SK-N-SH (cell line): ENCODE measurements around the gene RBMS3. TPM values are rescaled to one million over a fixed set of nuclear protein-coding genes. Genes with fewer than 3 reads are reported as not detected.

Experiments used
- CTCF ChIA-PET: fragments of 300-600, 350-600 bp; formaldehyde crosslinking; extraction: SDS; loops from one replicate; lab custom pipeline; 2021; lab: Yijun Ruan, JAX
- POLR2A ChIA-PET: fragments of 350-600 bp; sonication (Branson Sonifier 250); formaldehyde crosslinking; extraction: SDS; loops from one replicate; lab custom pipeline; 2020; ENCODE audit warnings: antibody characterized with exemption, inconsistent platforms; lab: Yijun Ruan, JAX
- DNase-seq: peaks from one replicate; pipeline ENCODE4 v3.0.0; 2012
- H2AFZ ChIP-seq: fragments of 200-600 bp; sonication (generic); 2 replicates; pipeline ENCODE4 v1.8.1; 2016; ENCODE audit warnings: antibody characterized with exemption, mild to moderate bottlenecking, low read depth
- H3F3A ChIP-seq: fragments of 200-600 bp; sonication (generic); replicated peaks from 2 replicates; pipeline ENCODE3; 2016; ENCODE audit warnings: antibody characterized with exemption, mild to moderate bottlenecking; ENCODE audit not compliant: insufficient read depth
- H3K27ac ChIP-seq, 2 experiments: fragments of 200-500 bp in 1 of 2; fragments of 200-600 bp in 1 of 2; sonication (Bioruptor generic) in 1 of 2; sonication (generic), shearing (Covaris generic) in 1 of 2; 2 replicates each; pipeline versions ENCODE4 v1.5.1 to v1.6.1; 2014 to 2016; ENCODE audit warnings: low read depth in 2 of 2, inconsistent platforms in 1 of 2, low read length in 1 of 2, mild to moderate bottlenecking in 1 of 2, mixed read lengths in 1 of 2
- H3K27me3 ChIP-seq: fragments of 200-600 bp; sonication (generic), shearing (Covaris generic); 2 replicates; pipeline ENCODE4 v1.6.1; 2016; ENCODE audit warnings: mixed run types; ENCODE audit not compliant: insufficient read depth
- H3K36me3 ChIP-seq, 2 experiments: fragments of 200-500 bp in 1 of 2; fragments of 200-600 bp in 1 of 2; sonication (Bioruptor generic) in 1 of 2; sonication (generic) in 1 of 2; replicated peaks in 1 of 2; 2 replicates each; pipeline versions ENCODE3 to v1.5.1; 2014 to 2016; ENCODE audit warnings: low read length in 1 of 2, mild to moderate bottlenecking in 1 of 2; ENCODE audit not compliant: insufficient read depth in 2 of 2, control insufficient read depth in 1 of 2
- H3K4me1 ChIP-seq, 2 experiments: fragments of 200-500 bp in 1 of 2; fragments of 200-600 bp in 1 of 2; sonication (Bioruptor generic) in 1 of 2; sonication (generic), shearing (Covaris generic) in 1 of 2; 2 replicates each; pipeline versions ENCODE4 v1.5.1 to v1.6.1; 2014 to 2016; ENCODE audit warnings: low read depth in 1 of 2, low read length in 1 of 2, mixed run types in 1 of 2; ENCODE audit not compliant: insufficient read depth in 2 of 2, control insufficient read depth in 1 of 2
- H3K4me2 ChIP-seq: fragments of 200-600 bp; sonication (generic), shearing (Covaris generic); 2 replicates; pipeline ENCODE4 v1.6.1; 2017; ENCODE audit warnings: mixed run types
- H3K4me3 ChIP-seq, 2 experiments: fragments of 200-500 bp in 1 of 2; fragments of 200-600 bp in 1 of 2; sonication (Bioruptor generic) in 1 of 2; sonication (generic), shearing (Covaris generic) in 1 of 2; 2 replicates each; pipeline versions ENCODE4 v1.5.1 to v1.8.1; 2014 to 2016; ENCODE audit warnings: low read depth in 2 of 2, inconsistent platforms in 1 of 2, low read length in 1 of 2, mild to moderate bottlenecking in 1 of 2, mixed read lengths in 1 of 2, moderate library complexity in 1 of 2
- H3K79me2 ChIP-seq: fragments of 200-600 bp; sonication (generic); 2 replicates; pipeline ENCODE4 v1.8.1; 2017; ENCODE audit warnings: mild to moderate bottlenecking; ENCODE audit not compliant: insufficient read depth
- H3K9ac ChIP-seq: fragments of 200-600 bp; sonication (generic); 2 replicates; pipeline ENCODE4 v1.6.1; 2017; ENCODE audit warnings: mixed run types
- H3K9me2 ChIP-seq: fragments of 200-600 bp; sonication (generic); 2 replicates; pipeline ENCODE4 v1.6.1; 2017; ENCODE audit warnings: mixed run types
- H3K9me3 ChIP-seq: fragments of 200-600 bp; sonication (generic); 2 replicates; pipeline ENCODE4 v1.6.1; 2017; ENCODE audit warnings: mixed run types, mild to moderate bottlenecking, moderate library complexity
- H4K20me1 ChIP-seq: fragments of 200-600 bp; sonication (generic); 2 replicates; pipeline ENCODE4 v1.6.1; 2017; ENCODE audit warnings: mild to moderate bottlenecking, mixed run types; ENCODE audit not compliant: insufficient read depth
- ELF1 ChIP-seq: IDR thresholded peaks from 2 replicates; pipeline ENCODE4 v1.4.0; 2012
- EP300 ChIP-seq, 2 experiments: IDR thresholded peaks; 2 replicates each; pipeline versions ENCODE4 v1.4.0 to v1.6.1; 2012; ENCODE audit warnings: borderline replicate concordance in 1 of 2, low read depth in 1 of 2, low read length in 1 of 2
- FOSL2 ChIP-seq: IDR thresholded peaks from 2 replicates; pipeline ENCODE4 v1.4.0; 2012; ENCODE audit warnings: low read depth, mild to moderate bottlenecking, moderate library complexity, borderline replicate concordance
- FOXM1 ChIP-seq: IDR thresholded peaks from 2 replicates; pipeline ENCODE4 v1.4.0; 2012; ENCODE audit warnings: low read depth, mild to moderate bottlenecking
- IRF3 ChIP-seq: fragments of 150-350 bp; IDR thresholded peaks from 2 replicates; pipeline ENCODE4 v1.6.1; 2016; ENCODE audit warnings: mild to moderate bottlenecking, low read depth, low read length
- JUND ChIP-seq: IDR thresholded peaks from 2 replicates; pipeline ENCODE4 v1.4.0; 2012
- MAX ChIP-seq: IDR thresholded peaks from 2 replicates; pipeline ENCODE4 v1.4.0; 2012; ENCODE audit warnings: low read depth
- NFIC ChIP-seq: IDR thresholded peaks from 2 replicates; pipeline ENCODE4 v1.4.0; 2012; ENCODE audit warnings: borderline replicate concordance
- NRF1 ChIP-seq: IDR thresholded peaks from 2 replicates; pipeline ENCODE4 v1.6.1; 2012; ENCODE audit warnings: low read depth, mild to moderate bottlenecking, low read length
- PBX3 ChIP-seq: IDR thresholded peaks from 2 replicates; pipeline ENCODE4; 2012
- RAD21 ChIP-seq: IDR thresholded peaks from 2 replicates; pipeline ENCODE4 v1.6.1; 2012; ENCODE audit warnings: mild to moderate bottlenecking, low read length
- REST ChIP-seq: IDR thresholded peaks from 2 replicates; pipeline ENCODE4 v1.6.1; 2012; ENCODE audit warnings: mild to moderate bottlenecking, low read depth, low read length, moderate library complexity
- SMC3 ChIP-seq: IDR thresholded peaks from 2 replicates; pipeline ENCODE4 v1.6.1; 2012; ENCODE audit warnings: low read depth, low read length, improper control_type of control experiment
- USF2 ChIP-seq: fragments of 150-350 bp; IDR thresholded peaks from 2 replicates; pipeline ENCODE4 v1.6.1; 2017; ENCODE audit warnings: antibody characterized with exemption, low read length, low read depth, borderline replicate concordance
- YY1 ChIP-seq: IDR thresholded peaks from 2 replicates; pipeline ENCODE4 v1.4.0; 2012; ENCODE audit warnings: low read depth, mild to moderate bottlenecking
- WGBS: methylation state at CpG from one replicate; pipeline ENCODE4 v1.1.6; 2017; ENCODE audit warnings: low lambda C conversion rate; 5-methylcytosine and 5-hydroxymethylcytosine counted together
- polyA plus RNA-seq, 3 experiments: library from polyadenylated mRNA; depleted of rRNA; stranded (reverse); fragments of >200 nt; gene quantifications; 2 replicates each; pipeline ENCODE4 v1.2.3, GENCODE V29; 2012

RBMS3 gene
- polyA plus RNA-seq, 1 of the 3 experiments (the other 2 are of a cell fraction): 8.2 TPM

- Histone ChIP-seq H3K79me2 (peaks cover 60% of the 10 kb centered on the region), H3K36me3 (peaks cover 11 to 19% of the 10 kb centered on the region in 2 experiments), H3K9ac (no peak overlapping the region), H3K9me3 (no peaks in the 10 kb centered on the region), H3K4me2 (no peak overlapping the region), H4K20me1 (no peaks in the 10 kb centered on the region), H3K9me2 (no peaks in the 10 kb centered on the region), H3K4me3 (no peak overlapping the region), H3F3A (peaks cover 4% of the 10 kb centered on the region), H3K27ac (peak overlapping the region in 1 of 2 experiments; percentile 78; a peak in 2 of 4 replicates), H2AFZ (no peak overlapping the region), H3K4me1 (peaks cover 12 to 48% of the 10 kb centered on the region in 2 experiments; a peak in 3 of 4 replicates), H3K27me3 (no peaks in the 10 kb centered on the region)
- ChIA-PET POLR2A (no interaction called here), CTCF (interaction anchor here (1.3 to 1.6 kb wide), 2 partner anchors 11 to 267 kb away, joined by 4 read pairs; no protein-coding TSS in a partner anchor)
- TF ChIP-seq FOSL2: no peak
- WGBS: 93% methylated on average over 1 of the region's 1 CpG
- DNase-seq: no peak
Measured at GRCh38 chr3:29412110-29412509, 131.2 kb downstream of the RBMS3 start.

GRCh38 chr3:29414468-29415224 is 133.8 kb downstream of the RBMS3 start:
- Histone ChIP-seq H3K79me2 (peaks cover 78% of the 10 kb centered on the region), H3K4me1 (peaks cover 6 to 45% of the 10 kb centered on the region in 2 experiments; a peak in 3 of 4 replicates), H3K27ac (peak overlapping the region in 1 of 2 experiments; percentile 92; a peak in 2 of 4 replicates), H3F3A (peaks cover 10% of the 10 kb centered on the region), H3K4me3 (no peak overlapping the region), H3K9ac (no peak overlapping the region), H3K9me2 (no peaks in the 10 kb centered on the region), H3K36me3 (peaks cover 14 to 16% of the 10 kb centered on the region in 2 experiments), H3K27me3 (no peaks in the 10 kb centered on the region), H4K20me1 (no peaks in the 10 kb centered on the region), H2AFZ (no peak overlapping the region), H3K9me3 (no peaks in the 10 kb centered on the region), H3K4me2 (no peak overlapping the region)
- TF ChIP-seq YY1: no peak
- no peak for TF ChIP-seq USF2
- TF ChIP-seq PBX3: no peak
- TF ChIP-seq SMC3: no peak
- no peak for TF ChIP-seq MAX
- no peak for TF ChIP-seq REST
- TF ChIP-seq JUND: no peak
- no peak for TF ChIP-seq IRF3
- TF ChIP-seq RAD21: no peak
- TF ChIP-seq FOXM1: no peak
- no peak for TF ChIP-seq NFIC
- TF ChIP-seq ELF1: no peak
- no peak for TF ChIP-seq NRF1
- TF ChIP-seq EP300 (IDR thresholded peaks at IDR 0.05; ENCODE audit: borderline replicate concordance in 1 of 2, low read depth in 1 of 2, low read length in 1 of 2): no peak
- WGBS: 79% methylated on average over 11 of the region's 11 CpGs
- ChIA-PET POLR2A (no interaction called here), CTCF (no interaction called here)
- no peak for DNase-seq
